T-helper 1 cell treated with Interleukin-12 subunit alpha and Interleukin-12 subunit beta and Interleukin-4 antibody, amounts not matched to agents 30 ng/mL and 1 ng/mL, for 36 hours (primary cell): ENCODE results near the gene TMEM131L. TPM values are rescaled to one million over a fixed set of nuclear protein-coding genes. Genes with fewer than 3 reads are reported as not detected.
"Not testable (repeated sequence)": the region's sequence is repeated elsewhere in the genome, so short reads cannot be mapped to it uniquely, and the experiment has no call there.

Experiments used
- intact Hi-C: fragments of 100-400 bp; cut with micrococcal nuclease; formaldehyde crosslinking; loops from one replicate; pipeline ENCODE4 v1.15.1; 2024
- total RNA-seq: library from RNA; stranded (reverse); gene quantifications from 2 replicates; pipeline ENCODE4 v1.2.3, GENCODE V29; 2022

The TMEM131L gene
- total RNA-seq, 1 donor from 2014 or later: 35.0 TPM

- intact Hi-C loops: no loop called here
Observed at GRCh38 chr4:153595894-153596601, 129.9 kb downstream of the TMEM131L start.

- intact Hi-C loops: no loop called here
Observed at GRCh38 chr4:153602758-153603157, 136.6 kb downstream of the TMEM131L start.

- intact Hi-C loops: no loop called here
Observed at GRCh38 chr4:153603258-153603657, 137.1 kb downstream of the TMEM131L start.

- intact Hi-C loops: no loop called here
Observed at GRCh38 chr4:153603835-153604234, 137.7 kb downstream of the TMEM131L start.

GRCh38 chr4:153609070-153609469 lies 142.9 kb downstream of the TMEM131L start:
- intact Hi-C loops: not testable (repeated sequence)

- intact Hi-C loops: no loop called here
Observed at GRCh38 chr4:153610623-153611376, 144.6 kb downstream of the TMEM131L start.

- intact Hi-C loops: no loop called here
Observed at GRCh38 chr4:153611679-153612078, 145.5 kb downstream of the TMEM131L start.

- intact Hi-C loops: no loop called here
Observed at GRCh38 chr4:153612878-153613277, 146.7 kb downstream of the TMEM131L start.

- intact Hi-C loops: no loop called here
Observed at GRCh38 chr4:153616006-153616555, 149.9 kb downstream of the TMEM131L start.

- intact Hi-C loops: no loop called here
Observed at GRCh38 chr4:153618833-153619232, 152.7 kb downstream of the TMEM131L start.

GRCh38 chr4:153619811-153620210 lies 153.7 kb downstream of the TMEM131L start:
- intact Hi-C loops: no loop called here

- intact Hi-C loops: no loop called here
Observed at GRCh38 chr4:153620352-153620751, 154.2 kb downstream of the TMEM131L start.

- intact Hi-C loops: no loop called here
Observed at GRCh38 chr4:153622093-153622492, 155.9 kb downstream of the TMEM131L start.

GRCh38 chr4:153622778-153623240 lies 156.6 kb downstream of the TMEM131L start:
- intact Hi-C loops: no loop called here

GRCh38 chr4:153623491-153623890 lies 157.3 kb downstream of the TMEM131L start:
- intact Hi-C loops: no loop called here

GRCh38 chr4:153628796-153629315 lies 162.7 kb downstream of the TMEM131L start:
- intact Hi-C loops: no loop called here

- intact Hi-C loops: no loop called here
Observed at GRCh38 chr4:153629776-153630175, 163.6 kb downstream of the TMEM131L start.

GRCh38 chr4:153634738-153635353 lies 168.7 kb downstream of the TMEM131L start:
- intact Hi-C loops: loop anchor here (1.0 to 2.0 kb wide), 3 partner anchors 8 to 290 kb away; partner anchors contain the start of gene MND1

- intact Hi-C loops: loop anchor here (2.0 kb wide), 1 partner anchor 291 kb away; the partner anchor contains the start of gene MND1
Observed at GRCh38 chr4:153635846-153636245, 169.7 kb downstream of the TMEM131L start.

- intact Hi-C loops: no loop called here
Observed at GRCh38 chr4:153637201-153637600, 171.0 kb downstream of the TMEM131L start.

GRCh38 chr4:153638011-153638410 lies 171.9 kb downstream of the TMEM131L start:
- intact Hi-C loops: no loop called here
